MM.1S (cell line): ENCODE results near the gene WASL.

Source experiments
- DNase-seq: peaks from one replicate; pipeline ENCODE4 v3.0.0-alpha.2; 2015
- H2AFZ ChIP-seq: fragments of 300-600 bp; sonication (generic); 2 replicates; pipeline ENCODE4 v1.6.0; 2016; ENCODE audit warnings: antibody characterized with exemption, low read length
- H3F3A ChIP-seq: fragments of 300-600 bp; sonication (generic); 2 replicates; pipeline ENCODE4 v1.6.1; 2016; ENCODE audit warnings: mild to moderate bottlenecking, antibody characterized with exemption, low read length, moderate library complexity, mixed read lengths; ENCODE audit not compliant: insufficient read depth
- H3K27ac ChIP-seq: fragments of 300-600 bp; sonication (generic); 2 replicates; pipeline ENCODE4 v1.5.1; 2016; ENCODE audit warnings: mild to moderate bottlenecking, low read length
- H3K27me3 ChIP-seq: fragments of 300-600 bp; sonication (generic); replicated peaks from 2 replicates; pipeline ENCODE4 v1.6.0; 2016; ENCODE audit warnings: low read length; ENCODE audit not compliant: insufficient read depth
- H3K36me3 ChIP-seq: fragments of 300-600 bp; sonication (generic); replicated peaks from 2 replicates; pipeline ENCODE4 v1.6.1; 2016; ENCODE audit warnings: mild to moderate bottlenecking, low read length, mixed read lengths; ENCODE audit not compliant: insufficient read depth
- H3K4me1 ChIP-seq: fragments of 300-600 bp; sonication (generic); 2 replicates; pipeline ENCODE4 v1.6.1; 2016; ENCODE audit warnings: low read length, mixed read lengths
- H3K4me2 ChIP-seq: fragments of 300-600 bp; sonication (generic); 2 replicates; pipeline ENCODE4 v1.6.0; 2016; ENCODE audit warnings: low read depth, low read length
- H3K4me3 ChIP-seq: fragments of 300-600 bp; sonication (generic); 2 replicates; pipeline ENCODE4 v1.5.1; 2016; ENCODE audit warnings: low read length, mixed read lengths
- H3K79me2 ChIP-seq: fragments of 300-600 bp; sonication (generic); 2 replicates; pipeline ENCODE4 v1.6.1; 2016; ENCODE audit warnings: mixed run types, low read length, mixed read lengths
- H3K9ac ChIP-seq: fragments of 300-600 bp; sonication (generic); 2 replicates; pipeline ENCODE4 v1.6.1; 2016; ENCODE audit warnings: low read length, mixed read lengths
- H3K9me2 ChIP-seq: fragments of 300-600 bp; sonication (generic); replicated peaks from 2 replicates; pipeline ENCODE4 v1.6.1; 2016; ENCODE audit warnings: mild to moderate bottlenecking, low read length, mixed read lengths; ENCODE audit not compliant: insufficient read depth
- H3K9me3 ChIP-seq: fragments of 300-600 bp; sonication (generic); replicated peaks from 2 replicates; pipeline ENCODE4 v1.6.1; 2016; ENCODE audit warnings: mild to moderate bottlenecking, low read length, mixed read lengths; ENCODE audit not compliant: insufficient read depth
- H4K20me1 ChIP-seq: fragments of 300-600 bp; sonication (generic); 2 replicates; pipeline ENCODE4 v1.6.1; 2016; ENCODE audit warnings: mild to moderate bottlenecking, low read length, moderate library complexity, mixed read lengths; ENCODE audit not compliant: insufficient read depth
- EZH2 ChIP-seq: fragments of 300-600 bp; sonication (generic); optimal IDR thresholded peaks from 2 replicates; pipeline ENCODE3; 2017; ENCODE audit warnings: low read depth, mild to moderate bottlenecking, antibody characterized with exemption, low read length, mixed read lengths
- EZH2phosphoT487 ChIP-seq: fragments of 300-600 bp; sonication (generic); IDR thresholded peaks from 2 replicates; pipeline ENCODE4 v1.6.1; 2018; ENCODE audit warnings: antibody characterized with exemption, low read length
- TF ChIP-seq, protein P1 (sequence below): fragments of 300-600 bp; sonication (generic); IDR thresholded peaks from 2 replicates; pipeline ENCODE4 v1.5.1; 2016; ENCODE audit warnings: antibody characterized with exemption, low read length, mixed read lengths

Gene WASL

DNA sequence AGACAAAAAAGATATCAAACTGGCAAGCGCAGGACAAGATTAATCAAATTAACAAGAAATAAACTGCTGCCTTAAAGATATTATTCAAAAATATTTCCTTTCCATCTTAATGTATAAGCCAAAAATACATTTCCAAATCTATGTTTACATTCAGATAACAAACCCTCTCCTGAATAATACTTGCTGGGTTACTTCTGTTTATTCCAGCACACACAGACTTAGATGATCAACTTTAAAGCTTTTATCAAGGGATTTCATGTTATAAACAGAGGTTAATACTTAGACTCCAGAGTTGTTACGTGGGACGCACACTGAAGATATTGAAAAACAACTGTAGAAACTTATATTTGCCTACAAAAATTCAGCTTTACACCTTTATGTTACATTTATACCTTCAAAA, 59.6 kb downstream of the WASL start:
- Histone ChIP-seq H3K36me3 (peaks cover 3% of the 10 kb centered on the region; the same call in 1 of the 2 replicates), H3F3A (no peaks in the 10 kb centered on the region), H3K9ac (no peak overlapping the region), H3K4me2 (no peak overlapping the region), H3K9me3 (no peaks in the 10 kb centered on the region), H2AFZ (no peak overlapping the region), H3K4me3 (no peak overlapping the region), H3K79me2 (no peaks in the 10 kb centered on the region), H3K27me3 (no peaks in the 10 kb centered on the region), H3K4me1 (no peaks in the 10 kb centered on the region), H4K20me1 (peaks cover 4% of the 10 kb centered on the region; the same call in 1 of the 2 replicates), H3K27ac (no peak overlapping the region), H3K9me2 (no peaks in the 10 kb centered on the region)
- TF ChIP-seq EZH2phosphoT487 (no peak), EZH2 (no peak)
- TF ChIP-seq, protein P1, sequence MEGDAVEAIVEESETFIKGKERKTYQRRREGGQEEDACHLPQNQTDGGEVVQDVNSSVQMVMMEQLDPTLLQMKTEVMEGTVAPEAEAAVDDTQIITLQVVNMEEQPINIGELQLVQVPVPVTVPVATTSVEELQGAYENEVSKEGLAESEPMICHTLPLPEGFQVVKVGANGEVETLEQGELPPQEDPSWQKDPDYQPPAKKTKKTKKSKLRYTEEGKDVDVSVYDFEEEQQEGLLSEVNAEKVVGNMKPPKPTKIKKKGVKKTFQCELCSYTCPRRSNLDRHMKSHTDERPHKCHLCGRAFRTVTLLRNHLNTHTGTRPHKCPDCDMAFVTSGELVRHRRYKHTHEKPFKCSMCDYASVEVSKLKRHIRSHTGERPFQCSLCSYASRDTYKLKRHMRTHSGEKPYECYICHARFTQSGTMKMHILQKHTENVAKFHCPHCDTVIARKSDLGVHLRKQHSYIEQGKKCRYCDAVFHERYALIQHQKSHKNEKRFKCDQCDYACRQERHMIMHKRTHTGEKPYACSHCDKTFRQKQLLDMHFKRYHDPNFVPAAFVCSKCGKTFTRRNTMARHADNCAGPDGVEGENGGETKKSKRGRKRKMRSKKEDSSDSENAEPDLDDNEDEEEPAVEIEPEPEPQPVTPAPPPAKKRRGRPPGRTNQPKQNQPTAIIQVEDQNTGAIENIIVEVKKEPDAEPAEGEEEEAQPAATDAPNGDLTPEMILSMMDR: no peak
- no peak for DNase-seq

DNA sequence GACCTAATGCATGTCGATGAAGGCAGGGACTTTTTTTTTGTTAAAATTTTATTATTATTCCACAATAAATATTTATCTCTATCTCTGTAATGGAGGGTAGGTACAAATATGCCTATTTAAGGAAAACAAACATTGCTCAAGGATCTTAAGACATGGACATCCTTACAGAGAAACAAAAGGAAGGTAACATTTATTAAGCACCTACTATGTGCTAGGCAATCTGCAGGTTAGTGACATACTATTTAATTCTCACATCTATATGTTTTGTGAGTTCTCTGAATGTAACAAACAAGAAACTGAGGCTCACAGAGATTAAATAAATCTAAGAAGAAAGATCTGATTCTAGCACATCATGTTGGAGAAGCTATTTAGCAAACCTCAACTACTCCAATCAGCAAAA, 61.1 kb downstream of the WASL start:
- no peak overlapping the region for H3K4me3 ChIP-seq
- H3K9me2 ChIP-seq: no peaks in the 10 kb centered on the region
- no peak overlapping the region for H3K27ac ChIP-seq
- peaks cover 4% of the 10 kb centered on the region; the same call in 1 of the 2 replicates for H4K20me1 ChIP-seq
- TF ChIP-seq EZH2phosphoT487 (no peak), EZH2 (no peak)
- TF ChIP-seq, protein P1: no peak
- H3F3A ChIP-seq: 0 out of 2 replicates have a peak, but pooled peaks cover 5% of the 10 kb centered on the region
- DNase-seq: no peak
- no peak overlapping the region for H3K9ac ChIP-seq
- H3K27me3 ChIP-seq: no peaks in the 10 kb centered on the region
- no peaks in the 10 kb centered on the region for H3K79me2 ChIP-seq
- peaks cover 3% of the 10 kb centered on the region; the same call in 1 of the 2 replicates for H3K36me3 ChIP-seq
- H3K9me3 ChIP-seq: no peaks in the 10 kb centered on the region
- no peak overlapping the region for H3K4me2 ChIP-seq
- H3K4me1 ChIP-seq: no peaks in the 10 kb centered on the region
- no peak overlapping the region for H2AFZ ChIP-seq

DNA sequence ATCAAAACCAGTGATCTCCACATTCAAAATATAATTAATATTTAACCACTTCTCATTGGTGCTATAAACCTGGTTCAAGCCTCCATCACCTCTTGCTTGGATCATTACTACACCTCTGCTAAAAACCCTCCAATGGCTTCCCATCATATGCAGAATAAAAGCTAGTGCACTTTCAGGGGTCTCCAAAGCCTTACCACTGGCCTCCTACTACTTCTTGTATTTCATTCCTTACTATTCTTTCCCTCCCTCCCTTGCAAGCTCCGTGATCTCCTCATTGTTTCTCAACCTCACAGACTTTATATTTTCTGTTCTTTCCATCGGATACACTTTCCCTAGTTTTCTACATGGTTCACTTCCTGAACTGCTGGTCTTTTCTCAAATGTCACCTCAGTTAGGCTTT, 61.6 kb downstream of the WASL start:
- no peak for DNase-seq
- Histone ChIP-seq H3K27me3 (no peaks in the 10 kb centered on the region), H3K9ac (no peak overlapping the region), H3K4me1 (no peaks in the 10 kb centered on the region), H3K79me2 (no peaks in the 10 kb centered on the region), H3K27ac (no peak overlapping the region), H3K4me2 (no peak overlapping the region), H3F3A (0 out of 2 replicates have a peak, but pooled peaks cover 5% of the 10 kb centered on the region), H4K20me1 (peaks cover 4% of the 10 kb centered on the region; the same call in 1 of the 2 replicates), H3K9me3 (no peaks in the 10 kb centered on the region), H3K36me3 (peaks cover 3% of the 10 kb centered on the region; the same call in 1 of the 2 replicates), H3K9me2 (no peaks in the 10 kb centered on the region), H3K4me3 (no peak overlapping the region), H2AFZ (no peak overlapping the region)
- TF ChIP-seq EZH2phosphoT487 (no peak), EZH2 (no peak)
- TF ChIP-seq, protein P1: no peak
